NCI-H187 (cell line): ENCODE results near the gene PDE6G.
"Not testable (repeated sequence)": the region's sequence is repeated elsewhere in the genome, so short reads cannot be mapped to it uniquely, and the experiment has no call there.

Experiments used
- DNase-seq, 2 experiments: peaks; one replicate each; lab custom pipeline; 2025; lab: John Stamatoyannopoulos, UW

PDE6G gene

GRCh38 chr17:81635431-81635830, 20.9 kb downstream of the PDE6G start:
- DNase-seq = no peak

GRCh38 chr17:81631482-81631881, 24.9 kb downstream of the PDE6G start:
- no peak for DNase-seq

- DNase-seq = no peak
These were observed 26.1 kb downstream of the PDE6G start for GRCh38 chr17:81630274-81630673.

- DNase-seq = no peak
These were observed 34.7 kb downstream of the PDE6G start for GRCh38 chr17:81621494-81622130.

- DNase-seq = not testable (repeated sequence)
These were observed 38.0 kb downstream of the PDE6G start for GRCh38 chr17:81618307-81618706.

GRCh38 chr17:81616877-81617276, 39.5 kb downstream of the PDE6G start:
- no peak for DNase-seq

GRCh38 chr17:81615401-81615930, 40.9 kb downstream of the PDE6G start:
- no peak for DNase-seq

GRCh38 chr17:81612172-81612970, 44.0 kb downstream of the PDE6G start:
- DNase-seq = no peak

- no peak for DNase-seq
These were observed 46.6 kb downstream of the PDE6G start for GRCh38 chr17:81609541-81610311.

GRCh38 chr17:81608605-81609004, 47.7 kb downstream of the PDE6G start:
- DNase-seq = no peak

GRCh38 chr17:81608082-81608481, 48.3 kb downstream of the PDE6G start:
- DNase-seq = no peak

GRCh38 chr17:81607431-81607830, 48.9 kb downstream of the PDE6G start:
- DNase-seq = no peak

- DNase-seq = no peak
These were observed 52.3 kb downstream of the PDE6G start for GRCh38 chr17:81603846-81604610.

GRCh38 chr17:81601525-81602120, 54.7 kb downstream of the PDE6G start:
- DNase-seq = peak in 1 of 2 experiments; percentile 20
